Right lobe of liver (tissue), 6 donors: ENCODE data around the gene CPED1. TPM values are rescaled to one million over a fixed set of nuclear protein-coding genes. Genes with fewer than 3 reads are reported as not detected.

ENCODE experiments used
- ATAC-seq, 4 donors: fragments of 200-7000 bp; cut with Tn5 transposase; one replicate each; pipeline ENCODE4 v1.9.1; 2020; ENCODE audit warnings: mild to moderate bottlenecking in 4 of 4, moderate library complexity in 4 of 4
- DNase-seq, 3 donors: peaks; one replicate each; pipeline ENCODE4 v3.0.0-alpha.2; 2020
- H3K27ac ChIP-seq, 3 donors: fragments of 200-600 bp; one replicate each; pipeline ENCODE4 v1.8.0; 2022
- H3K27me3 ChIP-seq, 2 donors: fragments of 200-600 bp; one replicate each; pipeline ENCODE4 v1.8.0; 2022
- H3K36me3 ChIP-seq, 4 donors: fragments of 200-600 bp; sonication (generic) in 1 of 4; one replicate each; pipeline versions ENCODE4 v1.5.1 to v1.8.0; 2017 to 2022; ENCODE audit warnings: control low read depth in 1 of 4
- H3K4me1 ChIP-seq, 4 donors: fragments of 200-600 bp; sonication (generic) in 1 of 4; one replicate each; pipeline versions ENCODE4 v1.5.1 to v1.8.0; 2017 to 2022; ENCODE audit warnings: control low read depth in 1 of 4
- H3K4me3 ChIP-seq, 3 donors: fragments of 200-600 bp; one replicate each; pipeline ENCODE4 v1.8.0; 2022
- H3K9me3 ChIP-seq, 4 donors: fragments of 200-600 bp; sonication (generic) in 1 of 4; one replicate each; pipeline versions ENCODE4 v1.5.1 to v1.8.0; 2017 to 2022; ENCODE audit warnings: control low read depth in 1 of 4
- CTCF ChIP-seq, 4 donors: fragments of 200-600 bp in 3 of 4; fragments of 450-650 bp in 1 of 4; IDR thresholded peaks; one replicate each; pipeline versions ENCODE4 v1.5.1 to v1.8.0; 2016 to 2022; ENCODE audit warnings: antibody characterized with exemption in 4 of 4, mild to moderate bottlenecking in 2 of 4
- POLR2A ChIP-seq: fragments of 450-650 bp; IDR thresholded peaks from one replicate; pipeline ENCODE4 v1.6.1; 2017; ENCODE audit warnings: antibody characterized with exemption, mild to moderate bottlenecking
- WGBS: methylation state at CpG from one replicate; pipeline ENCODE4 v1.1.6; 2018; ENCODE audit warnings: low coverage, low lambda C conversion rate; ENCODE audit not compliant: insufficient coverage; ENCODE audit errors: missing lambda C conversion rate; 5-methylcytosine and 5-hydroxymethylcytosine counted together
- intact Hi-C, 2 donors: fragments of 100-400 bp; cut with DNase I; formaldehyde crosslinking; loops; one replicate each; pipeline versions ENCODE4 v1.11.2 to v1.14.1; 2022
- total RNA-seq, 6 experiments: library from RNA; depleted of rRNA in 2 of 6; stranded (reverse); fragments of >200 nt in 2 of 6; fragmentation: NEBNext Ultra II Directional in 3 of 6; extraction: Animal tissue kit (Norgen Biotek cat#: 25700) in 3 of 6; gene quantifications; one replicate each; pipeline versions ENCODE4 v1.1.0 to v1.2.4, GENCODE V29; 2016 to 2023
- donor health status: DM: no; HTN: yes; CAD: no.
- donor health status: DM: no; HTN: no; CAD: no.
- donor health status: DM: no; HTN: no; CAD: no.
- donor health status: DM: no; HTN: yes; CAD: no.
- donor health status: DM: no; HTN: yes; CAD: no.

Gene CPED1
- total RNA-seq, 6 experiments from 2014 or later, result 24.3 to 45.8 (median 34.9) TPM

DNA sequence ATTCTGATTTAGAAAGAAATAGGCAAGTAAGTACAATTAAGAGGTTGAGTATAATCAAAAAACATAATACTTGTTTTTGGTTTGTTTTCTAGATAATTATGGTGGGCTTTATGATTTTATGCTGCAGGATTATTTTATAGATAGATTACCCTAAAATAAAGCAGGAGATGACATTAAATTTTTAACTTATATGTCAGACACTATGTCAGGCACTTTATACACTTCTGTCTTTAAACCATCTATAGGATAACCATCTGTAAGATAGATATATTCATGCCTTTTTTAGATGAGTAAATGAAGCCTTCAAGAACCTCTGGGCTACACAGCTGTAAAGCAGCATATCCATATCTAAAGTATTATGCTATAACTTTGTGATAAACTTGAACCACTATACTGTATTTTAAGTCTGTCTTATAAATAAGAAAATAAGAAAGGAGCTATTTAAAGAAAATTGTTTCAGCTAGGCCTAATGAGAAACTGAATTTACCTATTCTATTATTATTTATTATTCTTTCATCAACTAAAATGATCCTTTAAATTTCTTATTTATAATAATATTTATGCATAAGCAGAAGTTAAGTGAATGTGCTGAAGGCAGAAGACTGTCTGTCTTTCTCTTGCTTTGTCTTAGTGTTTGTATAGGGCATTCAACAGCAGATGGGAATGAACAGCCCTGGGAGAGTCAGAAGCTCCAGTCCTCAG is 94.0 kb downstream of the CPED1 start:
- no peak for DNase-seq
- intact Hi-C loops, result loop anchor here in 1 of 2 donors (5.0 kb wide), 1 partner anchor 95 kb away; the partner anchor contains the start of gene CPED1
- TF ChIP-seq CTCF (IDR thresholded peaks at IDR 0.05), result no peak
- TF ChIP-seq POLR2A, result no peak
- ATAC-seq, result no peak
- H3K36me3 ChIP-seq, result no peaks in the 10 kb centered on the region
- H3K4me3 ChIP-seq, result no peak overlapping the region
- no peak overlapping the region for H3K27ac ChIP-seq
- peaks cover 0 to 30% (median 1%) of the 10 kb centered on the region in 4 donors for H3K4me1 ChIP-seq
- H3K9me3 ChIP-seq, result no peaks in the 10 kb centered on the region
- H3K27me3 ChIP-seq, result no peaks in the 10 kb centered on the region

DNA sequence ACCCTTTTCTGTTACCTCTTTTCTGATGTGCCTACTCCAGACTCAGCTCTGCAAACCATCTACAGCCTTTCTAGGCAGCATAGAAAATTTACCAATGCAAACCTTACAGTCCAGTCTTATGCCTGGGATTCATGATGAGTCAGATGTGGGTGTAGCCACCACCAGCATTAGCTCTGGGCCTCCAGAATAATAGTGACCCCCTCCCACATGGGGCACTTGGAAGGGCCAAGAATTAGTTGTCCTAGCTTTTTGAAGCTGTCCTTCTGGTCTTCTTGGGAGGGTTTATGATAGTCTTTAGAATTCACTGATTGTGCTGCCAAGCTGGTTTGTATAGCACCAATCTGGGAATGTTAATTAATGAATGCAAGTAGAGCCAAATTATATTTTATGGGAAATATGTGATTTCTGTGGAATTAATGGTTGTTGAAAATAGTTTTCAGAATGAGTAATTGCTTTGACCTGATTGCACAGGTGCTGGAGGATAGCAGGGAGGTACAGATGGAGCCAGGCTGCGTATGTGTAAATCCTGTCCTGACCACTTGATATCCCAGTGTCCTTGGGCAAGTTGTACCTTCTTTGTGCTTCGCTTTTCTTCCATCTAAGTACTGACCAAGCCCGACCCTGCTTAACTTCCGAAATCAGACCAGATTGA is 94.8 kb downstream of the CPED1 start:
- no peak overlapping the region for H3K27ac ChIP-seq
- peaks cover 0 to 30% (median 1%) of the 10 kb centered on the region in 4 donors for H3K4me1 ChIP-seq
- ATAC-seq (no peak), DNase-seq (no peak)
- no peak overlapping the region for H3K4me3 ChIP-seq
- no peaks in the 10 kb centered on the region for H3K27me3 ChIP-seq
- WGBS, result 89% methylated on average over 4 of the region's 4 CpGs
- TF ChIP-seq POLR2A (no peak), CTCF (IDR thresholded peaks at IDR 0.05) (no peak)
- no peaks in the 10 kb centered on the region for H3K9me3 ChIP-seq
- intact Hi-C loops, result loop anchor here in 1 of 2 donors (5.0 kb wide), 1 partner anchor 96 kb away; the partner anchor contains the start of gene CPED1
- H3K36me3 ChIP-seq, result no peaks in the 10 kb centered on the region

DNA sequence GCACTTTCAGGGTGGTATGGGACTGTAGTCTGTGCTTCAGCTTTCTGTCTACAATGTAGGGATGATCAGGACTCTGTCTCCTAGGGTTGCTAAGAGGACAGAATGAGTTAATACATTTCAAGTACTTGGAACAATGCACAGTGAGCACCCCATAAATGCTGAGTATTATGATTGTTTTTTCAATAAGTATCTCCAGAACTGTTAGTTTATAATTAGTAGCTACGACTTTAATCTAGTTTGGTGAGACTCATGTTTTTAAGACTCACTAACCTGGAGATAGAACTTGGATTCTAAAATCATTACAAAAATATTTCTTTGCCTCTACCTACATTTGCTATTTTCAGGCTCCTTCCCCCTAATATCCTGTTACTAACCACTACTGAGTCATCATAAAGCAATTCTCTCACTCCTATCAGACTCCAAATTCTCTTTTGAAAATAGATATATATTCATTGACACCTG is 95.3 kb downstream of the CPED1 start:
- TF ChIP-seq POLR2A (no peak), CTCF (IDR thresholded peaks at IDR 0.05) (no peak)
- no peak for DNase-seq
- H3K4me3 ChIP-seq, result no peak overlapping the region
- intact Hi-C loops, result loop anchor here in 1 of 2 donors (5.0 kb wide), 1 partner anchor 97 kb away; the partner anchor contains the start of gene CPED1
- no peaks in the 10 kb centered on the region for H3K27me3 ChIP-seq
- WGBS, result 91% methylated on average over 1 of the region's 1 CpG
- no peaks in the 10 kb centered on the region for H3K36me3 ChIP-seq
- no peaks in the 10 kb centered on the region for H3K9me3 ChIP-seq
- no peak for ATAC-seq
- H3K27ac ChIP-seq, result no peak overlapping the region
- H3K4me1 ChIP-seq, result peaks cover 0 to 29% (median 1%) of the 10 kb centered on the region in 4 donors

GRCh38 chr7:121084256-121084655 is 95.7 kb downstream of the CPED1 start:
- intact Hi-C loops, result loop anchor here in 1 of 2 donors (5.0 kb wide), 1 partner anchor 97 kb away; the partner anchor contains the start of gene CPED1
- no peak overlapping the region for H3K27ac ChIP-seq
- DNase-seq (no peak), ATAC-seq (no peak)
- H3K9me3 ChIP-seq, result no peaks in the 10 kb centered on the region
- TF ChIP-seq CTCF (IDR thresholded peaks at IDR 0.05) (no peak), POLR2A (no peak)
- H3K4me1 ChIP-seq, result peaks cover 0 to 24% (median under 1%) of the 10 kb centered on the region in 4 donors
- no peaks in the 10 kb centered on the region for H3K27me3 ChIP-seq
- H3K4me3 ChIP-seq, result no peak overlapping the region
- 40% methylated on average over 2 of the region's 2 CpGs for WGBS
- H3K36me3 ChIP-seq, result no peaks in the 10 kb centered on the region
